GM10248 (cell line): ENCODE results near the gene FLT1.

Experiments
- CTCF ChIA-PET: fragments of 300-600 bp; sonication (Branson Sonifier 250); formaldehyde crosslinking; extraction: SDS; loops from one replicate; lab custom pipeline; 2021; ENCODE audit warnings: antibody characterized with exemption; lab: Yijun Ruan, JAX
- POLR2A ChIA-PET: fragments of 350-650 bp; sonication (Branson Sonifier 250); formaldehyde crosslinking; extraction: SDS; loops from one replicate; lab custom pipeline; 2020; ENCODE audit warnings: antibody characterized with exemption; lab: Yijun Ruan, JAX
- DNase-seq: peaks from one replicate; pipeline ENCODE4 v3.0.0; 2012; ENCODE audit errors: extremely low spot score
- TF ChIP-seq, protein P1 (sequence below): IDR thresholded peaks from 2 replicates; pipeline ENCODE4 v1.5.1; 2012; ENCODE audit warnings: mild to moderate bottlenecking, low read depth; ENCODE audit errors: extremely low read depth, missing control alignments, control extremely low read depth

The FLT1 gene

DNA sequence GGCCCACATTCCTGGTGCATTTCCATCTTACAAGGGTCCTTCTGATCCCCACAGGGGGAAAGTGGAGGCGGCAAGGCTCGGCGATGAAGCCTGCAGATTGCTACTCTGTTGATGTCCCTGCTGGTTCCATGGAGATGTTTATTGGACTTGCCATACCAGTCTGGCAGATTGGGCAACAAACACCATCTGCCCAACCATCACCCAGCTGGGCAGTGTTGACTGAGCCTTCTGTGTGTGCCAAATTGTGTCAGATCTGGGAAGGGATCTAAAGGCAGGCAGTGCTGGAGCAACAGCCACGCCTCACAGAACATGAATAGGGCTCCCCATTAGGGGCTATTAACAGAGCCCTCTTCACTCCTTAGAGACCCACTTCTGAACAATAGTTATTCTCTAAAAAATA is 35.0 kb downstream of the FLT1 start:
- DNase-seq: no peak
- TF ChIP-seq, protein P1, sequence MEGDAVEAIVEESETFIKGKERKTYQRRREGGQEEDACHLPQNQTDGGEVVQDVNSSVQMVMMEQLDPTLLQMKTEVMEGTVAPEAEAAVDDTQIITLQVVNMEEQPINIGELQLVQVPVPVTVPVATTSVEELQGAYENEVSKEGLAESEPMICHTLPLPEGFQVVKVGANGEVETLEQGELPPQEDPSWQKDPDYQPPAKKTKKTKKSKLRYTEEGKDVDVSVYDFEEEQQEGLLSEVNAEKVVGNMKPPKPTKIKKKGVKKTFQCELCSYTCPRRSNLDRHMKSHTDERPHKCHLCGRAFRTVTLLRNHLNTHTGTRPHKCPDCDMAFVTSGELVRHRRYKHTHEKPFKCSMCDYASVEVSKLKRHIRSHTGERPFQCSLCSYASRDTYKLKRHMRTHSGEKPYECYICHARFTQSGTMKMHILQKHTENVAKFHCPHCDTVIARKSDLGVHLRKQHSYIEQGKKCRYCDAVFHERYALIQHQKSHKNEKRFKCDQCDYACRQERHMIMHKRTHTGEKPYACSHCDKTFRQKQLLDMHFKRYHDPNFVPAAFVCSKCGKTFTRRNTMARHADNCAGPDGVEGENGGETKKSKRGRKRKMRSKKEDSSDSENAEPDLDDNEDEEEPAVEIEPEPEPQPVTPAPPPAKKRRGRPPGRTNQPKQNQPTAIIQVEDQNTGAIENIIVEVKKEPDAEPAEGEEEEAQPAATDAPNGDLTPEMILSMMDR: no peak
- ChIA-PET POLR2A (no interaction called here), CTCF (interaction anchor here (0.9 kb wide), 1 partner anchor 18 kb away, joined by 3 read pairs; no protein-coding TSS in a partner anchor)

DNA sequence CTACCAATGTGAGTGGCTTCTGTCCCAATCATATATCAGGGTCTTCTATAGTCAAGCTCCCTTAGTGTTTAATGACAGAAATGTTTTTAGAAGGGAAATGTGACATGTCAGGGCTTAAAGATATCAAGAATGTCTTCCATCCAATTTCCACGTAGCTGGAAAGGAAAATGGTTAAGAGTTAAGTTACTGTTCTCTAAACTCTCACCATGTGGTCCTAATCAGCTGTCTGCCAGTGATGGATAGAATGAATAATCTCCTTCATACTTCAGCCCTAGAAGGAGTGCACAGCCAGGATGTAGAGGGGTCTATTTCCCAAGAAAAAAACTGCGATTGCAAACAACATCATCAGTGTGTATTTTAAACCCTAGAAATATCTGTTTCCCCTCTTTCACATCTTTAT is 36.3 kb downstream of the FLT1 start:
- TF ChIP-seq, protein P1: no peak
- DNase-seq: no peak
- CTCF ChIA-PET: no interaction called here
- POLR2A ChIA-PET: no interaction called here

DNA sequence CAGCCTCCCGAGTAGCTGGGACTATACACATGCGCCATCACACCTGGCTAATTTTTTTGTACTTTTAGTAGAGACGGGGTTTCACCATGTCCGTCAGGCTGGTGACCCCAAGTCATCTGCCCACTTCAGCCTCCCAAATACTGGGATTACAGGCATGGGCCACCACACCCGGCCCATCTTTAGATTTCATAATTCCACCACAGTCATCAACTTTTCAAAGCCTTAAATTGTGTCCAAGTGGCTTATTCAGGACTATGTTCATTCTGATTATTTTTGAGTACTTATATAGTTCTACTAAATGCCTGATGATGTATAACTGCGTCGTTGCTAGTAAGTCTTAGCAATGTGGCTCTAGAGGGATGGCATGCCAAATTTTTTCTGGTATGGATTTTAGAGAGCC is 36.9 kb downstream of the FLT1 start:
- CTCF ChIA-PET: interaction anchor here (1.7 kb wide), 1 partner anchor 9 kb away, joined by 3 read pairs; no protein-coding TSS in a partner anchor
- POLR2A ChIA-PET: no interaction called here
- no peak for DNase-seq
- TF ChIP-seq, protein P1: no peak

DNA sequence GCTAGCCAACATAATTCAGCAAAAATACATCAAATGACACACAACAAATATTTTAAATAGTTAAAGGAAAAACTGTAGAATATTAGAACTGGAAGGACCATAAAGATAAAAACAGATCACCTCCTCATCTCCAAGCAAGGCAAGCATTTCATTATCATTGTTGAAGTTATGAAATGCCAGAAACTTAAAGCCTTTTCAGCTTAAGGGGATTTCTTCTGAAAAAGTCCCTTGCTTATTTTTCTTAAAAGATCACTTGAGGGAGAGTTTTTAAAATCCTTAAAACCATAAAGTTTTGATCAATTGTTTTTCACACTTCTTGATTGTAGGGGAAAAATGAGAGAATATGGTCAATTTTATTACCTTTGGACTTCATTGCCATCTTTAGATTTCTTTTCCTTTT is 37.4 kb downstream of the FLT1 start:
- ChIA-PET POLR2A (no interaction called here), CTCF (interaction anchor here (1.7 kb wide), 1 partner anchor 9 kb away, joined by 3 read pairs; no protein-coding TSS in a partner anchor)
- no peak for DNase-seq
- TF ChIP-seq, protein P1: no peak

DNA sequence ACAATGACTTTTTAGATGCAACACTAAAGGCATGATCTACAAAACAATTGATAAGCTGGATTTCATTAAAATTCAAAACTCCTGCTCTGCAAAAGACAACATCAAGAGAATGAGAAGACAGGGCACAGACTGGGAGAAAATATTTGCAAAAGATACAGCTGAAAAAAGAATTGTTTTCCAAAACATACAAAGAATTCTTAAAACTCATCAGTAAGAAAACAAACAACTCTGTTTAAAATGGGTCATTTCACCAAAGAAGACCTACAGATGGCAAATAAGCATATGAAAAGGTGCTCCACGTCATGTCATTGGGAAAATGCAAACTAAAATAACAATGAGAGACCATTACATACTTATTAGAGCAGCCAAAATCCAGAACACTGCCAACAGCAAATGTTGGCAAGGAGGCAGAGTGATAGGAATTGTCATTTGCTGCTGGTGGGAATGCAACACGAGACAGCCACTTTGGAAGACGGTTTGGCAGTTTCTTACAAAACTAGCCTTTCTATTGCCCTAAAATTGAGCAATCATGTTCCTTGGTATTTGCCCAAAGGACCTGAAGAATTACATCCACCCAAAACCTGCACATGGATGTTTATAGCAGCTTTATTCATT is 39.2 kb downstream of the FLT1 start:
- POLR2A ChIA-PET: no interaction called here
- TF ChIP-seq, protein P1: no peak
- CTCF ChIA-PET: interaction anchor here (1.5 kb wide), 1 partner anchor 10 kb away, joined by 3 read pairs; no protein-coding TSS in a partner anchor
- no peak for DNase-seq

DNA sequence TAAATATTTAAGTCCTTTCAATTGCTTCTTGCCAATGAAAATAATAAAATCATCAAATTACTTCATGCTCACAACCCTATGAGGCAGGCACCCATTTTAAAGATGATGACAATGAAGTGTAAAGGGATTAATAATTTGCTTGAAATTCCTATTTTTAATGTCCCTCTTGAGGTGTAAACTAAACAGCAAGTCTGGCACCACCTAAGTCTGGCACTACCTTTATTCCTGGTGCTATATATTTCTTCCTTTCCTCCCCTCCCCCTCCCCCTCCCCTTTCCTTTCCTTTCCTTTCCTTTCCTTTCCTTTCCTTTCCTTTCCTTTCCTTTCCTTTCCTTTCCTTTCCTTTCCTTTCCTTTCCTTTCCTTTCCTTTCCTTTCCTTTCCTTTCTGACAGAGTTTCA is 42.2 kb downstream of the FLT1 start:
- CTCF ChIA-PET: no interaction called here
- TF ChIP-seq, protein P1: no peak
- no peak for DNase-seq
- POLR2A ChIA-PET: no interaction called here
